C4-2B (cell line): Measurements from ENCODE around the gene CD52.

ENCODE experiments used
- ZFX ChIP-seq: fragments of 450-650 bp; IDR thresholded peaks from 2 replicates; pipeline ENCODE4 v1.6.1; 2017
- TF ChIP-seq, protein P1 (sequence below): fragments of 450-650 bp; conservative IDR thresholded peaks from 2 replicates; pipeline ENCODE4 v1.5.1; 2017; ENCODE audit warnings: mild to moderate bottlenecking

- TF ChIP-seq, protein P1, sequence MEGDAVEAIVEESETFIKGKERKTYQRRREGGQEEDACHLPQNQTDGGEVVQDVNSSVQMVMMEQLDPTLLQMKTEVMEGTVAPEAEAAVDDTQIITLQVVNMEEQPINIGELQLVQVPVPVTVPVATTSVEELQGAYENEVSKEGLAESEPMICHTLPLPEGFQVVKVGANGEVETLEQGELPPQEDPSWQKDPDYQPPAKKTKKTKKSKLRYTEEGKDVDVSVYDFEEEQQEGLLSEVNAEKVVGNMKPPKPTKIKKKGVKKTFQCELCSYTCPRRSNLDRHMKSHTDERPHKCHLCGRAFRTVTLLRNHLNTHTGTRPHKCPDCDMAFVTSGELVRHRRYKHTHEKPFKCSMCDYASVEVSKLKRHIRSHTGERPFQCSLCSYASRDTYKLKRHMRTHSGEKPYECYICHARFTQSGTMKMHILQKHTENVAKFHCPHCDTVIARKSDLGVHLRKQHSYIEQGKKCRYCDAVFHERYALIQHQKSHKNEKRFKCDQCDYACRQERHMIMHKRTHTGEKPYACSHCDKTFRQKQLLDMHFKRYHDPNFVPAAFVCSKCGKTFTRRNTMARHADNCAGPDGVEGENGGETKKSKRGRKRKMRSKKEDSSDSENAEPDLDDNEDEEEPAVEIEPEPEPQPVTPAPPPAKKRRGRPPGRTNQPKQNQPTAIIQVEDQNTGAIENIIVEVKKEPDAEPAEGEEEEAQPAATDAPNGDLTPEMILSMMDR: no peak
- TF ChIP-seq ZFX: no peak
Measured at GRCh38 chr1:26293911-26294463, 23.8 kb upstream of the CD52 start.
